ENCODE data around the gene SPNS2.

SPNS2 gene

DNA sequence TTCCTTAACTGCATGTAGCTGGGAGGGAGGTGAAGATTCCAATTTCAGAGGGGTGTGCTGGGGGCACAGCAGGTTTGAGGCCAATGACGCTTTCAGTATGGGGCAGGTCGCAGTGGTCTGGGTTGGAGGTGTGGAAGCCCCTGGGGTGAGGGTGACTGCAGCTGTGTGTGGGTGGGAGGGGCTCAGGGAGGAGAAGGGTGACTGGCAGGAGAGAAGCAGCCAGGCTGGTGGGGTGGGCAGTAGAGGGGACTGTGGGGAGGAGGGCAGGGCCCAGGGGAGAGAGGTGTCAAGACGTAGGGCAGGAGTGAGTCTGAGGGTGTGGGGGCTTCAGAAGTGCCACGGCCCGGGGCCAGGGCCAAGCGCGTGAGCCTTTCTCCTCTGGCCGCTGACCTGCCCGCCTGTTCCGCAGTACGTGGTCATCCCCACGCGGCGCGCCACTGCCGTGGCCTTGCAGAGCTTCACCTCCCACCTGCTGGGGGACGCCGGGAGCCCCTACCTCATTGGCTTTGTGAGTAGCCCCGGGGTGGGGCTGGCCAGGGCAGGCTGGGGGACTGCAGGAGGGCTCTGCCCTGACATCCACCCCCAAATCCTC lies 37.1 kb downstream of the SPNS2 start:
- H3K4me3 Mint-ChIP-seq: no peak overlapping the region
- H3K4me1 Mint-ChIP-seq: no peaks in the 10 kb centered on the region
- H3K27ac Mint-ChIP-seq: no peak overlapping the region
- no peaks in the 10 kb centered on the region for H3K27me3 Mint-ChIP-seq
- H3K36me3 Mint-ChIP-seq: no peaks in the 10 kb centered on the region
- no peaks in the 10 kb centered on the region for H3K9me3 Mint-ChIP-seq

GRCh38 chr17:4536259-4536741 lies 37.6 kb downstream of the SPNS2 start:
- no peaks in the 10 kb centered on the region for H3K27me3 Mint-ChIP-seq
- H3K27ac Mint-ChIP-seq: no peak overlapping the region
- H3K4me3 Mint-ChIP-seq: no peak overlapping the region
- no peaks in the 10 kb centered on the region for H3K36me3 Mint-ChIP-seq
- no peaks in the 10 kb centered on the region for H3K4me1 Mint-ChIP-seq
- H3K9me3 Mint-ChIP-seq: no peaks in the 10 kb centered on the region

- no peaks in the 10 kb centered on the region for H3K4me1 Mint-ChIP-seq
- H3K4me3 Mint-ChIP-seq: no peak overlapping the region
- no peaks in the 10 kb centered on the region for H3K36me3 Mint-ChIP-seq
- no peak overlapping the region for H3K27ac Mint-ChIP-seq
- H3K9me3 Mint-ChIP-seq: no peaks in the 10 kb centered on the region
- H3K27me3 Mint-ChIP-seq: no peaks in the 10 kb centered on the region
Measured at GRCh38 chr17:4536742-4537411, 38.2 kb downstream of the SPNS2 start.

GRCh38 chr17:4537451-4538235 lies 39.0 kb downstream of the SPNS2 start:
- H3K27ac Mint-ChIP-seq: no peak overlapping the region
- no peaks in the 10 kb centered on the region for H3K4me1 Mint-ChIP-seq
- H3K9me3 Mint-ChIP-seq: no peaks in the 10 kb centered on the region
- H3K36me3 Mint-ChIP-seq: no peaks in the 10 kb centered on the region
- H3K4me3 Mint-ChIP-seq: no peak overlapping the region
- H3K27me3 Mint-ChIP-seq: no peaks in the 10 kb centered on the region

GRCh38 chr17:4538236-4539002 lies 39.7 kb downstream of the SPNS2 start:
- no peaks in the 10 kb centered on the region for H3K4me1 Mint-ChIP-seq
- H3K9me3 Mint-ChIP-seq: no peaks in the 10 kb centered on the region
- no peak overlapping the region for H3K4me3 Mint-ChIP-seq
- H3K27me3 Mint-ChIP-seq: no peaks in the 10 kb centered on the region
- no peaks in the 10 kb centered on the region for H3K36me3 Mint-ChIP-seq
- no peak overlapping the region for H3K27ac Mint-ChIP-seq

DNA sequence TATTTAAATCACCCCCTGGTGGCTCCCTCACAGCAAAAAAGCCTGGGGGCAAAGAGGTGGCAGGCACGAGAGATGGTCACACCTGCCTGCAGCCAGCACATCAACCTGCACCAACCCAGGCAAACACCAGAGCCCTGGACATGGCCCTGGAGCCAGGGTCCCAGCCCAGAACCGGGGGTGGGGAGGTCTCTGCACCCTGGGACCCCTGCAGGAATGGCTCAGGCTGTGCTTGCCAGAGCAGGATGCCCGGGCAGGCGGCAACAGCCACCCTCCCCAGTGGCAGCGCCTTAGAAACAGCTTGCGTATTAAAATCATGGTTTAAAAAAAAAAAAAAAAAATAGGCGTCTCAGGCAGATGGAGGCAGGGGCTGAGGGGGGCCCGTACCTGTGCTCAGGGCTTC lies 40.3 kb downstream of the SPNS2 start:
- Mint-ChIP-seq H3K36me3 (no peaks in the 10 kb centered on the region), H3K9me3 (no peaks in the 10 kb centered on the region), H3K4me1 (no peaks in the 10 kb centered on the region), H3K27me3 (no peaks in the 10 kb centered on the region), H3K27ac (no peak overlapping the region), H3K4me3 (no peak overlapping the region)

DNA sequence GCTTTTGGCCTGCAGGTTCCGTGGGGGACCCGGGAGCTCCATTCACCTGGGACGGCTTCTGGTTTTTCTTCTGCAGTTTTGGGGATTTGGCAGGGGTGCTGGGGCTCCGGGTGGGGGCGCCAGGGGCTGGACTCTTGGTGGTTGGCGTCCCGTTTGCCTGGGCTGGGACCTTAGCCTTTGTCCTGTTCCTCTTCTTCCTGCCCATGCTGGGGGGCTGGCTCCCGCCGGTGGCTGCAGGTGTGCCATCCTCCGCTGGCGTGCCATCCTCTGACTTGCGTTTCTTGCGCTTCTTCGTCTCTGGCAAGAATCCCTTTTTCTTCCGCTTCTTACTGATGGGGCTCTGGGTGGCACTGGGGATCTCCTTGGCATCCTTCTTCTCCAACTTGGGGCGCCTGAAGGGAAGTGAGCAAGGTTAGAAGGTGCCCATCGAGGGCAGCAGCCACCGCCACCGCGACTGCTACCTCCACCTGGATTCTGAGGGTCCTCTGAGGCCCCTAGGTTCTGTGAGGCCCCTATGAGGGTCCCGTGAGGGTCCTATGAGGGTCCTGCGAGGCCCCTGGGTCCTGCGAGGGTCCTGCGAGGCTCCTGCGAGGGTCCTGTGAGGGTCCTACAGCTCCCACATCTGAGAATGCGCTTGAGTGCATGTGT lies 41.0 kb downstream of the SPNS2 start:
- Mint-ChIP-seq H3K27me3 (no peaks in the 10 kb centered on the region), H3K4me3 (no peak overlapping the region), H3K27ac (no peak overlapping the region), H3K36me3 (no peaks in the 10 kb centered on the region), H3K4me1 (no peaks in the 10 kb centered on the region), H3K9me3 (no peaks in the 10 kb centered on the region)

GRCh38 chr17:4540224-4540651 lies 41.6 kb downstream of the SPNS2 start:
- H3K27ac Mint-ChIP-seq: no peak overlapping the region
- no peaks in the 10 kb centered on the region for H3K4me1 Mint-ChIP-seq

GRCh38 chr17:4540687-4541327 lies 42.1 kb downstream of the SPNS2 start:
- Mint-ChIP-seq H3K9me3 (no peaks in the 10 kb centered on the region), H3K27me3 (no peaks in the 10 kb centered on the region), H3K36me3 (no peaks in the 10 kb centered on the region), H3K4me1 (no peaks in the 10 kb centered on the region), H3K4me3 (no peak overlapping the region), H3K27ac (no peak overlapping the region)

More at GRCh38 chr17:4540224-4540651, 41.6 kb downstream of the SPNS2 start:
- Mint-ChIP-seq H3K36me3 (no peaks in the 10 kb centered on the region), H3K9me3 (no peaks in the 10 kb centered on the region), H3K4me3 (no peak overlapping the region), H3K27me3 (no peaks in the 10 kb centered on the region)

- Mint-ChIP-seq H3K4me3 (no peak overlapping the region), H3K27ac (no peak overlapping the region), H3K4me1 (no peaks in the 10 kb centered on the region), H3K36me3 (no peaks in the 10 kb centered on the region), H3K9me3 (no peaks in the 10 kb centered on the region), H3K27me3 (no peaks in the 10 kb centered on the region)
Measured at GRCh38 chr17:4541328-4542002, 42.8 kb downstream of the SPNS2 start.

DNA sequence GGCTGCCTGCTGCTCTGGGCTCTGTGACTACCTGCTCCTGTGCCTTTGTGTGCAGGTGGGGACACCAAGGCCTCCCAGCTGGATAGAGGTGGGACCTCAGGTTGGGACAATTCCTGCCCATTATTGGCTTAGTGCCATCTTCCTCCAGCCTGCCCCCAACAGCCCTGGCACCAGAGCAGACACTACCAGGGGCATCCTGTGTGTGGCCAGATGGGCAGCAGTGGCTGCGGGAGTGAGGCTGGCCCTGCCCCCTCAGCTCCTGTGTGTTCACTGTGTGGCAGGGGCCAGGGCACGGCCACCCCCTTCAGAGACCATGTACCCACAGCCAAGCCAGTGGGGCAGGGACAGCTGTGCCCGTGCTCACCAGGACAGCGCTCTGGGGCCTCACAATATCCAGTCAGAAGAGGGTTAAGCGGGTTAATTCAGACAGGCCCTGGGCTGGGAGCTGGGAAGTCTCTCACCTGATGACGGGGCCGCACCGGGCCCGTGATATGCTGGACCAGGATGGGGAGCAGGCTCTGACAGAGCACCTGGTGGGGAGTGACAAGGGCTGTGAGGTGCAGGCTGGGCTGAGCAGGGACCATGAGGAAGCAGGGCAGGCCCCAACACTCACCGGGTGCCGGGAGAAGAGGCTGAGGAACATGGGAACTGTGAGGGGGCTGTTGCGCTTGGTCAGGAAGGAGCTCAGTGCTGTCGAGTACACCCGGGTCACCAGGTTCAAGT lies 43.5 kb downstream of the SPNS2 start:
- no peaks in the 10 kb centered on the region for H3K4me1 Mint-ChIP-seq
- H3K27me3 Mint-ChIP-seq: no peaks in the 10 kb centered on the region
- H3K9me3 Mint-ChIP-seq: no peaks in the 10 kb centered on the region
- no peak overlapping the region for H3K4me3 Mint-ChIP-seq
- H3K36me3 Mint-ChIP-seq: no peaks in the 10 kb centered on the region
- no peak overlapping the region for H3K27ac Mint-ChIP-seq

GRCh38 chr17:4542726-4543191 lies 44.1 kb downstream of the SPNS2 start:
- Mint-ChIP-seq H3K36me3 (no peaks in the 10 kb centered on the region), H3K4me3 (no peak overlapping the region), H3K27me3 (no peaks in the 10 kb centered on the region), H3K27ac (no peak overlapping the region), H3K9me3 (no peaks in the 10 kb centered on the region), H3K4me1 (no peaks in the 10 kb centered on the region)

DNA sequence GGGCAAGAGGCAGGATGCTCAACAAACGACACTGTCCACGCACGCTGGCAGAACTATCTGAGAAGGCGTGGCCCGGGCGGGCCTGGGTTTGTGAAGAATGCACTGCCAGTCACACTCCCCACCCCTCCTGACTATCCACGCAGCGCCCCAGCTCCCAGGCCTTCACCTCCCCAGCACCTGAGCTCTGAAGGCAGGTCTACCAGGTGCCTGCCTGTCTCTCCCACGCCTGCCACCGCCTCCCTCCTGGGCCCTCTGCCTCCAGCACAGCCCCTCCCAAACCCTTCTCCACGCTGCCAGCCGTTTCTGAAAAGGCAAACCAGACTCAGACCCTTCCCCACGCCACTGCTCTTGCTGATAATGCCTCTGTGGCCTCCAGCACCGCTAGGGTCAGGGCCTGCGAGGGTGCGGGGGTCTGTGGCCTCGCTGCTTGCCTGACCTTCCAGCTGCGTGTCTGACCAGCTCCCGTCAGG lies 44.9 kb downstream of the SPNS2 start:
- Mint-ChIP-seq H3K4me3 (no peak overlapping the region), H3K27me3 (no peaks in the 10 kb centered on the region), H3K36me3 (no peaks in the 10 kb centered on the region), H3K9me3 (no peaks in the 10 kb centered on the region), H3K4me1 (no peaks in the 10 kb centered on the region), H3K27ac (no peak overlapping the region)
